ENCODE data around the gene KLRC4.
"Not testable (repeated sequence)": the region's sequence is repeated elsewhere in the genome, so short reads cannot be mapped to it uniquely, and the experiment has no call there.

KLRC4 gene

DNA sequence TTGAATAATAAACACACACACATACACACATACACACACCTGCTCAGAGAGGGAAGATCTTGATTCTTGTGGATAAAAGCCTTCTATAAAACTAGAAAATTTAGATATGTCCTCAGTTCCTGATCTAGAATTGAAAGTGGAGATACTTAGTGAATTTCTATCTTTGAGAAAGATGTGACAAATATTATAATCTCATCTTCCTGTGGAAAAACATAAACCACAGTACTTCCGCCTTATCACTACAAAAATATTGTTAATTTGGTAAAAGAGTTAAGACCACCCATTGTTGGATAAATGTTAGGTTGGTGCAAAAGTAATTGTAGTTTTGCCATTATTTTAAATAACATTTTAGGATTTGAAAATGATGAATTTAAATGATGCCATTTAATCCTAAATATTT, 19.7 kb downstream of the KLRC4 start, which contains the start of gene KLRK1:
KLRK1 (minus strand) TSS at position 138 of the 400 bp plus-strand sequence. CDS start 1,231 bp downstream, outside the sequence.
- Histone ChIP-seq H3K4me1 (ENCODE audit: insufficient read depth, low read length) (peaks cover 6% of the 10 kb centered on the region; the same call in 1 of the 2 replicates), H3K36me3 (ENCODE audit: insufficient read depth, low read length) (no peaks in the 10 kb centered on the region), H3K9ac (ENCODE audit: low read depth, low read length) (no peak within 1 kb of the TSS), H3K9me3 (ENCODE audit: control insufficient read depth, insufficient read depth, low read length) (no peaks in the 10 kb centered on the region)

DNA sequence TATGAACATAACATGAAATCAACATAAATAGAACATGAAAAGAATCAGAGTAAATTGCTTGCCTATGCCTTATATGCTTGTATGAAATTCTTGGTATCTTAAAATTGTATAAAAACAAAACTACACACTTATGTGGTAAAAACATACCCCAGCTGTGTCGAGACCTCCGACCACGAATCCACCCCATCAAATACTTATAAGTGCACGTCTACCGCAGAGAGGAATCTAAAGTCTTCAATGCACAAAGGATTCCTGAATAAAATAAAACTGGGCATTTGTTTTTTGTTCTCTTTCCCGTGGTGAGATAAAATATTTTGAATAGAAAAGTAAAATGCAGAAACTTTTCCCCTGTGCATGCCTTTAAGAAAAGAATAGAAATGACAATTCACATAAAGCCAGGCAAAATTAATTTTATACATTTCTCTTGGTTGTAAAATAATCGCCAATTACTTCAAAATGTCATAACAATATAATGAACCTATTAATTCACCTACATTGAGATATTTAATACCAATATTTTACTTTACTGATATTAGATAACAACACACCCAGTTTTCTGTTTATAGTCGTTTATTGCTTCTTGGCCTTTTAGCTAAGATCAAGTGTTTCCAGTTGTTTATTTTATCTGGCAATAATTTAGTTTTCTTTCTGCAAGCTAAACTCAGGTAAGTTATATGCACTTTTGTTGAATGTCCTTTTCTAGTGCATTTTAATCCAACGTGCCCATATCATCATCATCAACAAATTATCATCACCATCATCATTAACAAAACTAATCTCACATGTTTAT, 20.7 kb downstream of the KLRC4 start:
- no peaks in the 10 kb centered on the region for H3K9me3 ChIP-seq (ENCODE audit: control insufficient read depth, insufficient read depth, low read length)
- H3K36me3 ChIP-seq (ENCODE audit: insufficient read depth, low read length) = no peaks in the 10 kb centered on the region
- H3K9ac ChIP-seq (ENCODE audit: low read depth, low read length) = no peak overlapping the region
- H3K4me1 ChIP-seq (ENCODE audit: insufficient read depth, low read length) = no peaks in the 10 kb centered on the region

DNA sequence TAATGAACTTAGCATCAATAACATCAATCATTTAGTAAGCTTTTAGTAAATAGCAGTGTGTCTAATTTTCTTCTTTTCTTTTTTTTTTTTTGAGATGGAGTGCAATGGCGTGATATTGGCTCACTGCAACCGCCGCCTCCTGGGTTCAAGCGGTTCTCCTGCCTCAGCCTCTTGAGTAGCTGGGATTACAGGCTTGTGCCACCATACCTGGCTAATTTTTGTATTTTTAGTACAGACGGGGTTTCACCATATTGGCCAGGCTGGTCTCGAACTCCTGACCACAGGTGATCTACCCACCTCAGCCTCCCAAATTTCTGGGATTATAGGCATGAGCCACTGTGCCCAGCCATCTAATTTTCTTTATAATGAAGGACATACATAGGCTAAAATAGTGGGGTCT, 22.1 kb downstream of the KLRC4 start:
- not testable (repeated sequence) for H3K9me3 ChIP-seq (ENCODE audit: control insufficient read depth, insufficient read depth, low read length); H3K9ac ChIP-seq (ENCODE audit: low read depth, low read length); H3K4me1 ChIP-seq (ENCODE audit: insufficient read depth, low read length); H3K36me3 ChIP-seq (ENCODE audit: insufficient read depth, low read length)

DNA sequence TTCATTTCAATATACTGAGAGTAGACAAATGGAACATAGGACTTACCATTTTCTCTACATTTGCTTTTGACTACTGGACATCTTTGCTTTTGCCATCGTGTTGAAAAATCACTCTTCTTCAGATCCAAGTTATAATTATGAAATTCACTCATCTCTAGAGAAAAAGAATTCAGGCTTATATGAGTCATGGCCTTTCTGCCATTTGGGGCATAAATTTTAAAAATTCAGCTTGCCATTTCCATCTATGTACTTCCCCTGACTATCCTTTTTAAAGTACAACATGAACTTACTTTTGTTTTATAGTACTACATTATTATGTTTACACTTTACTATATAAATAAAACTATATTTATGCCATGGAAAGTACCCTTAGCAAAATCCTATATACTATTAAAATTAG, 22.7 kb downstream of the KLRC4 start:
- H3K4me1 ChIP-seq (ENCODE audit: insufficient read depth, low read length) = no peaks in the 10 kb centered on the region
- no peaks in the 10 kb centered on the region for H3K36me3 ChIP-seq (ENCODE audit: insufficient read depth, low read length)
- no peak overlapping the region for H3K9ac ChIP-seq (ENCODE audit: low read depth, low read length)
- no peaks in the 10 kb centered on the region for H3K9me3 ChIP-seq (ENCODE audit: control insufficient read depth, insufficient read depth, low read length)

DNA sequence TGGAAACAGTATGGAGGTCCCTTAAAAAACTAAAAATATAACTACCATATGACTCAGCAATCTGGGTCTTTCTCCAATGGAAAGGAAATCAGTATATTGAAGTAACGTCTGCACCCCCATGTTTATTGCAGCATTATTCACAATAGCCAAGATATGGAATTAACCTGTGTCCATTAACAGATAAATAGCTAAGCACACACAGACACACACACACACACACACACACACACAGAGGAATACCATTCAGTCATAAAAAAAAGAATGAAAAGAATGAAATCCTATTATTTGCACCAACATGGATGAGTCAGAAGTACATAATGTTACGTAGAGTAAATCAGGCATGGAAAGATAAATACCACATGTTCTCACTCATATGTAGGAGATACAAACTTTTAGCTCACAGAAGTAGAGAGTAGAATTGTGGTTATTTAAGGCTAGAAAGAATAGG, 24.4 kb downstream of the KLRC4 start:
- no peaks in the 10 kb centered on the region for H3K9me3 ChIP-seq (ENCODE audit: control insufficient read depth, insufficient read depth, low read length)
- H3K36me3 ChIP-seq (ENCODE audit: insufficient read depth, low read length) = no peaks in the 10 kb centered on the region
- no peak overlapping the region for H3K9ac ChIP-seq (ENCODE audit: low read depth, low read length)
- no peaks in the 10 kb centered on the region for H3K4me1 ChIP-seq (ENCODE audit: insufficient read depth, low read length)

DNA sequence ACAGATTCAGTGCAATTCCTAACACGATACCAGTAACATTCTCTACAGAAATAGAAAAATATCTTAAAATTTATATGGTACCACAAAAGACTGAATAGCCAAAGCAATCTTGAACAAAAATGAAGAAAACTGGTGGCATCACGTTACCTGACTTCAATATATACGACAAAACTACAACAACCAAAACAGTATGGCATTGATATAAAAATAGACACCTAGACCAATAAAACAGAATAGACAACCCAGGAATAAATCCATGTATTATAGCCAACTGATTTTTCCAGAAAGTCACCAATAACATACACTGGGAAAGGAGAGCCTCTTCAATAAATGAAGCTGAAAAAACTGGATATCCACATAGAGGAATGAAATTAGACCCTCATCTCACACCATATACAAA, 25.4 kb downstream of the KLRC4 start:
- Histone ChIP-seq H3K36me3 (ENCODE audit: insufficient read depth, low read length) (no peaks in the 10 kb centered on the region), H3K9ac (ENCODE audit: low read depth, low read length) (no peak overlapping the region), H3K9me3 (ENCODE audit: control insufficient read depth, insufficient read depth, low read length) (no peaks in the 10 kb centered on the region), H3K4me1 (ENCODE audit: insufficient read depth, low read length) (no peaks in the 10 kb centered on the region)

DNA sequence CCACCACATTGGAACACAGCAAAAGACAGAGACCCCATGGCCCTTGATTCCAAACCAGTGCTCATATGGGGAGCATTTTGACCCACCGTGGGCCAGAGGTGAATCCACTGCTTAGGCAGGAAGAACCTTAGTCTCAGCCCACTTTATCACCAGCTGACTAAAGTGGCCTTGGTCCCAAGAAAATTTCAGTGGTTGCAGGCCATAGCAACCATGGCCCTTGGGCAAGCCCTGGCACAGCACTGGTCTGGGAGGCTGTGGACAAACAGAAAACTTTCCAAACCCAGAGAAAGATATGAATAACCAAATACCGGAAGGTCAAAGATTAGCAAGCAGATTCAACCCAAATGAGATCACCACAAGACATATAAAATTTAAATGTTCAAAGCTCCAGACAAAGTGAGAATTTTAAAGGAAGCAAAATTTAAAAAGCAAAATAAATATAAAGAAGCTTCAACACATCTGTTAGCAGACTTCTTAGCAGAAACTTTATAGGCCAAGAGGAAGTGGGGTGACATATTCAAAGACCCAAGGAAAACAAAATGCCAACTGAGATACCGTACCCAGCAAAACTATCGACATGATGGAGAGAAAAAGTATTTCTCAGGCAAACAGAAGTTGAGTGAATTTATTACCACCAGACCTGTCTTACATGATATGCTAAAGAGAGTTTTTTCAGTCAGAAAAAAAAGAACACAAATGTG, 27.5 kb downstream of the KLRC4 start:
- Histone ChIP-seq H3K9ac (ENCODE audit: low read depth, low read length) (no peak overlapping the region), H3K36me3 (ENCODE audit: insufficient read depth, low read length) (no peaks in the 10 kb centered on the region), H3K9me3 (ENCODE audit: control insufficient read depth, insufficient read depth, low read length) (no peaks in the 10 kb centered on the region), H3K4me1 (ENCODE audit: insufficient read depth, low read length) (no peaks in the 10 kb centered on the region)

DNA sequence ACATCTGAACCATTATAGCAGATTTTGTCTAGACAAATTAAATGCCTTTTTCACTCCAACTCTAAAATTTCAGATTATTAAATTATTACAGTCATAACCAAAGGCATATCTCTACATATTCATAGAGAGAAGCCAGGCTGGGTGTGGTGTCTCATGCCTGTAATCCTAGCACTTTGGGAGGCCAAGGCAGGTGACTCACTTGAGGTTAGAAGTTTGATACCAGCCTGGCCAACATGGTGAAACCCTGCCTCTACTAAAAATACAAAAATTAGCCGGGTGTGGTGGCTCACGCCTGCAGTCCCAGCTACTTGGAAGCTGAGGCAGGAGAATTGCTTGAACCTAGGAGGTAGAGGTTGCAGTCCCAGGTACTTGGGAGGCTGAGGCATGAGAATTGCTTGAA, 30.8 kb downstream of the KLRC4 start:
- not testable (repeated sequence) for H3K36me3 ChIP-seq (ENCODE audit: insufficient read depth, low read length); H3K4me1 ChIP-seq (ENCODE audit: insufficient read depth, low read length); H3K9me3 ChIP-seq (ENCODE audit: control insufficient read depth, insufficient read depth, low read length); H3K9ac ChIP-seq (ENCODE audit: low read depth, low read length)

DNA sequence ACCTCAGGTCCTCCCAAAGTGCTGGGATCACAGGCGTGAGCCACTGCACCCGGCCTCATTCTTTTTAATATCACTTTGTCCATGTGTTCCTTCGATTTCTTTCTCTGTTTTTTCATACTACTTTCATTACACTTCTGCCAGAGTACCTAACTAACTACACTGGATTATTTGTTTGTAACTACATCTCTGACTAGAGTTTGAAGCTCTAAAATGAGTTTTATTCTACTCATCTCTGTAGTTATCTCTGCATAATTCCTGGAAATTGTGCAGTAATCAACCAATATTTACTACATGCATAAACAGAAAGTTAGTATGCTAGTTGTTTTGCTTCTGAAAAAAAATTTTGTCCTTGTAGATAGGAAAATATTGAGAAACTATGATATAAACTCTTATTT, 34.9 kb downstream of the KLRC4 start:
- H3K9me3 ChIP-seq (ENCODE audit: control insufficient read depth, insufficient read depth, low read length) = no peaks in the 10 kb centered on the region
- peaks cover 17% of the 10 kb centered on the region for H3K4me1 ChIP-seq (ENCODE audit: insufficient read depth, low read length)
- H3K36me3 ChIP-seq (ENCODE audit: insufficient read depth, low read length) = no peaks in the 10 kb centered on the region
- H3K9ac ChIP-seq (ENCODE audit: low read depth, low read length) = no peak overlapping the region

DNA sequence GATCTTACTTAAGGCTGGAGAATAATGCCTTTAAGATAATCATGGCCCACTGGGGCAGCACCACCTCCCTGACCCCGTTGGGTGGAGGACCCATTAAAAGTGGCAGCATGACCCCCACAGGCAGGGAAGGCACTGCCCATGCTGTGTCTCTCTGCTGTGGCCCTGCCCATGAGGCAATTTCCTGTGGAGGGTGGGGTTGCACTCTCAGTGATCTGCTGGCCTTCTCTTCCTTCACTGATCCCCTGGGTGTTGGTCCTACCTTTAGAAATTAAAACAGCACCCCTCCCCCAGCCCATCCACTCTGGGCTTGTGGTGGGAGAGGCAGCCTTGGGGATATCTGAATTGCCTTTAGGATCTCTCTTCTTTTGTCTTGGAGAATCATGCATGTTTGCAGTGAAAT, 37.0 kb downstream of the KLRC4 start:
- peaks cover 17% of the 10 kb centered on the region for H3K4me1 ChIP-seq (ENCODE audit: insufficient read depth, low read length)
- H3K36me3 ChIP-seq (ENCODE audit: insufficient read depth, low read length) = no peaks in the 10 kb centered on the region
- H3K9ac ChIP-seq (ENCODE audit: low read depth, low read length) = no peak overlapping the region
- H3K9me3 ChIP-seq (ENCODE audit: control insufficient read depth, insufficient read depth, low read length) = no peaks in the 10 kb centered on the region

DNA sequence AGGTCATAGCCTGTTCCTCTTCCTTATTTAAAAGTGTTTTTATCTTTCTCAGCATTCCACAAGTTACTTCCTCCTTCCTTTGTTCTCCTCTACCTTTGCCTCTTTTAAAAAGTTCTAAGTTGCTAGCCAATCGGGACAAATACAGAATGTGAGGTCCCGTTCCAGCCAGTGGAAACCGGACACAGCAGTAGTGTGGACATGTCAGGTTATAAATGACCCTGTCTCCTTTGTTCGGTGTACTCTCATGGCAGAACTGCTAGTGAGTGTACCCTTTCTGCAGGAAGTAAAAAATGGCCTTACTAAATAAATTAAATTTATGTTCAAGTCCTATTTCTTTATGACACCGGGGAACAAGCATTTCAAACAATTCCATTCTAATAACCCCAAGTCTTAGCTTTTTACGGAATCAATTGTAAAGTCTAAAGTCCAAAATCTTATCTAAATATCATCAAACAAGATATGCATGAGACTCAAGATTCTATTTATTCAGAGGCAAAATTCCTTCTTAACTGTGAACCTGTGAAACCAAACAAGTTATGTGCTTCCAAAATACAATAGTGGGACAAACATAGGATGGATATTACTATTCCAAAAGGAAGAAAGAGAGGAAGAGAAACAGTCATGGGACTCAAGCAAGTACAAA, 37.5 kb downstream of the KLRC4 start:
- H3K4me1 ChIP-seq (ENCODE audit: insufficient read depth, low read length) = peaks cover 17% of the 10 kb centered on the region
- H3K9ac ChIP-seq (ENCODE audit: low read depth, low read length); H3K36me3 ChIP-seq (ENCODE audit: insufficient read depth, low read length); H3K9me3 ChIP-seq (ENCODE audit: control insufficient read depth, insufficient read depth, low read length): not testable (repeated sequence)

DNA sequence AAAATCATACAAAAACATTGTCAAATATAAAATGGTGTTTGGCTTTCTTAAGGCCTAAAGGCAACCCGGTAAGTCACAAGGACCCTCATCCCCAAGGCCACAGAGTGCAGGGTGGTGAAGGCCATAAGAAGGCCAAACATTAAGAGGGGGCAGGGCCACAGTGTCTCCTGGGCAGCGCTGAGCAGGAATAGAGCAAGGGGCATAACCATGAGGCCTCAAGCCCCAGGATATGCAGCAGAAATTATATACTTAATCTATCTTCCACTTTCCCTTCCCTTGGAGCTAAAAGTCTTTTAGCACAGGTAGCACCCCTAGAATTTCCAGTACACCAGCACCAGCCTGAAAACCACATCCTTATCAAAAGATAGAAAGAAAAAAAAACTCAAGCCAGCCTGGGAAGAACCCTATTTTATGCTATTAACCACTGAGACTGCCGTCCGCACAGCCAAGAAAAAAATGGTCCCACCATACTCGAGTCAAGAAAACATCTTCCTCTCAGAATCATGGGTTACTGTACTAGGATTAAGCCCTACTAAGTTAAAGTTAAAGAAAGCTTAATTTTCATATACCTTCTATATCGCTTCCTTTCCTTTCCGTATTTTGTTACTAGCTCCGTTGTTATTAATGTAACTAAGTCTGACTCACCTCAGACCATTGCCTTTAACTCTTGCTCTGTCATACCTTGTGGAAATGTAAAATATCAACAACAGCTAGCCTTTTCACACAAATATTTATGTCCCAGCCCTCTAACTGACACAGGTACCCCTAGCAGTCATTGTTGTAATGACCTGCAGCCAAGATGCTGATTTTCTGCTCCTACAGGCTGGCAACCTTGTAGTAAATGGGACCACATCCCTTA, 39.8 kb downstream of the KLRC4 start:
- H3K4me1 ChIP-seq (ENCODE audit: insufficient read depth, low read length) = peaks cover 27% of the 10 kb centered on the region
- no peaks in the 10 kb centered on the region for H3K36me3 ChIP-seq (ENCODE audit: insufficient read depth, low read length)
- H3K9me3 ChIP-seq (ENCODE audit: control insufficient read depth, insufficient read depth, low read length) = no peaks in the 10 kb centered on the region

DNA sequence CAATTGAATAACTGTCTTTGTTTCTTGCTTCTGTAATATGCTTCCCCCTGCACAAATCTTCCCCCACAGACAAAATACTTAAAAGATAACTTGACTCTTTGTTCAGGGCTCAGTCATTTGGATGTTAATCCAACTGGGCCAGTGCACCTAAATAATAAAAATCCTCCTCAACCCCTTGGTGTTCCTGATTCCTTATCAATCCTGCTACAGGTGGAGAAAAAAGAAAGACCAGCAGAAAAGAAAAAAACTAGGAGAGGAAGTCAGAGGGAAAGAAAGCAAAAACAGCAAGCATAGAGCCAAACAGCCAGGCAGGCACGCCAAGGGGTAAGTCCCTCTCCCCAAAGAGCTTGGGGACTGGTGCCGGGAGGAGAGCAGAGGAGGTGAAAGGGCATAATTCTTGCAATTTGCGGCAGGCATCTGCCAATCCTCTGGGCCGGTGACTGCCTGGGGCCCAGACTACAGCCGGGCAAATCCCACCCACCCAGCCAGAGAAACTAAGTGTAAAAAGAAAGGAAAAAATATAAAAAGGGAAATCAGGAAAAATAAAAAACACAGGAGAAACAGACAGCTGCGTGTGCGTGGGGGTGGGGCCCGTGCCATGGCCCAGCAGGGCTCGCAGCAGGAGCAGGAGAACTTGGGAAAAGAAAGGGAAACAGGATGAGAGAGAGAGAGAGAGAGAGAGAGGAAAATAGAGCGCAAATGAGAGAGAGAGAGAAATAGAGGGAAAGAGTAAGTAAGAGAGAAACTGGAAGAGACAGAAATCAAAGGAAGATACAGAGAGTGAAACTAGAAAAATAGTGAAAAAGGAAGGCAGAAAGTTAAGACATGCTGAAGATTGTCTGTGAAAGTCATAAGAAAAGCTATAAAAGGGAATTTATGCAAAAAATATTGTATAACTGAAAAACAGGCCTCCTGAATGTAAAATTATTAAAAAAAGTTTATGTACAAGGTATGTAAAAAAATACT, 41.1 kb downstream of the KLRC4 start:
- Histone ChIP-seq H3K4me1 (ENCODE audit: insufficient read depth, low read length) (peaks cover 32% of the 10 kb centered on the region), H3K9ac (ENCODE audit: low read depth, low read length) (no peak overlapping the region), H3K9me3 (ENCODE audit: control insufficient read depth, insufficient read depth, low read length) (no peaks in the 10 kb centered on the region), H3K36me3 (ENCODE audit: insufficient read depth, low read length) (no peaks in the 10 kb centered on the region)

More for the DNA sequence above, 39.8 kb downstream of the KLRC4 start:
- no peak overlapping the region for H3K9ac ChIP-seq (ENCODE audit: low read depth, low read length)
